SK-N-MC (cell line): Measurements from ENCODE around the gene KCNJ6.

Source experiments
- EZH2 ChIP-seq: fragments of 200-600 bp; sonication (generic); IDR thresholded peaks from one replicate; pipeline ENCODE4 v1.6.1; 2017; ENCODE audit warnings: antibody characterized with exemption
- POLR2AphosphoS5 ChIP-seq: IDR thresholded peaks from 2 replicates; pipeline ENCODE4 v1.6.1; 2012; ENCODE audit warnings: mild to moderate bottlenecking, low read depth, low read length, borderline replicate concordance

- TF ChIP-seq EZH2 (no peak), POLR2AphosphoS5 (no peak)
Measured at GRCh38 chr21:37849506-37850102, 66.7 kb downstream of the KCNJ6 start.
